GM18508 (cell line): ENCODE data around the gene TTLL11.
"Not testable (repeated sequence)": the region's sequence is repeated elsewhere in the genome, so short reads cannot be mapped to it uniquely, and the experiment has no call there.

Experiments
- ATAC-seq: cut with Tn5 transposase; IDR thresholded peaks from one replicate; pipeline ENCODE4 v1.9.1; 2021; ENCODE audit warnings: moderate number of reproducible peaks; ENCODE audit not compliant: insufficient read depth, unreplicated experiment

The TTLL11 gene

DNA sequence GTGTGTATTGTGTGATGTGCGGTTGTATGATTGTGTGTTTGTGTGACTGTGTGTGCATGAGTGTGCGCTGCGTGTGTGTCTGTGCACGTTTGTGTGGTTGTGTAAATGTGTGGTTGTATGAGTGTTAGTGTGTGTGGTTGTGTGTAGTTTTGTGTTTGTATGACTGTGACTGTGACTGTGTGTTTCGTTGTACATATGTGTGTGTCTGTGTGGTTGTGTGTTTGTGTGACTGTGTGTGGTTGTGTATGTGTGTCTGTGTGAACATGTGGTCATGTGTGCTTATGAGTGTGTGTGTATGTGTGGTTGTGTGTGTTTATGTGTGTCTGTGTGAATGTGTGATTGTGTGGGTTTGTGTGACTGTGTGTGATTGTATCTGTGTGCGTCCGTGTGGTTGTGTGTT, 197.8 kb downstream of the TTLL11 start:
- ATAC-seq = no peak

DNA sequence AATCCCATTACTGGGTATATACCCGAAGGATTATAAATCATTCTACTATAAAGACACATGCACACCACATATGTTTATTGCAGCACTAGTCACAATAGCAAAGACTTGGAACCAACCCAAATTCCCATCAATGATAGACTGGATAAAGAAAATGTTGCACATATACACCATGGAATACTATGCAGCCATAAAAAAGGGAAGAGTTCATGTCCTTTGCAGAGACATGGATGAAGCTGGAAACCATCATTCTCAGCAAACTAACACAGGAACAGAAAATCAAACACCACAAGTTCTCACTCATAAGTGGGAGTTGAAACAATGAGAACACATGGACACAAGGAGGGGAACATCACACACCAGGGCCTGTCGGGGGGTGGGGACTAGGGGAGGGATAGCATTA, 198.7 kb downstream of the TTLL11 start:
- not testable (repeated sequence) for ATAC-seq

DNA sequence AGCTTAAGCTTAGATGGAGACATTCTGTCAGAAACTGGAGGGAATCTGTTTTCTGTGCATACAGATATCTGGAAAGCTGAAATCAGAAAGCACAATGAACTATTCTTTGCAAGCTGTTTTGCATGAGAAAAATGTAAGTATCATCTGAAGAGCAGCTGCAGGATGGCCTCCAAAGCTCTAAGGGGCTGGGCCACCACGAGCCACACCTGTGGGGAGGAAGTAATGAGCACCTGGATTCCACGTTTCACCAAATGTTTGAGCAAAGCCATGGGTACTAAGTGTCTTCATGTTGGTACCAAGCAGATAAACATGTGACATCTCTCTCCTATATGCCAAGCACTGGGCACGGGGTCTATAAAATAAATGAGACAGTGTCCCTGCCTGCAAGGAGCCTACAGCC, 199.3 kb downstream of the TTLL11 start:
- no peak for ATAC-seq

DNA sequence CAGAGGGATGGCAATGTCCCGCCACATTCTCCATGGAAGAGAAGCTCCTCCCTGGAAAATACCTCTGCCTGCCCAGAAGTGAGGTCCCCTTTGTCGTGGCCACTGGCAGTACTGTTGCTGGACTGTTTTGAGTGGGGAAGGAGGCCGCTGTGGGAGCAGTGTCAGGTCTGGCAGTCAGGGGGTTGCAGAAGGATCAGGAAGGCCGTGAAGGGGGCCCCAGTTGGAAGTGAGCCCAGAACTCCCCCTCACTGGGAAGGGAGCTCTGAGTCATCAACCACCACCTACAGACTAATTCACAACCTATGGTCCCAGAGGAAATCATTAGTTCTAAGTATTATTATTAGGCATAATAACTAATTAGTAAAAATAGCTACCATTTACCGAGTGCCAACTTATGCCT, 200.4 kb downstream of the TTLL11 start:
- ATAC-seq = no peak

DNA sequence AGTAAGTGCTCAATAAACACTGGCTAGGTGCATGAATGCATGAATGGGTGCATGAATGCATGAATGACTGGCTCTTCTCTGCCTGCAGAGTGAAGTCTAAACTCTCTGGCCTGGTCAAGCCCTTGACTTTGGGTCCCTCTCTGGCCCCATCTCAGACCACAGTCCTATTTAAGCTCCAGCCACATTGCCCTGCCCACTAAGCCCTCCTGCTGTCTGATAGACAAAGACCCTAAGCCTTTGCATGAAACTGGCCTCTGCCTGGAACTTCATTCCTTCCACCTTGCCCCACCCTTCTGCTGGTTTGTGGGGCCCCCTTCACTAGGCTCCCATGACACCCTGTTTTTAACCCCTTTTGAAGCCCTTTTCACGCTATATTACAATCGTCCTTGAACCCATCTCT, 202.4 kb downstream of the TTLL11 start:
- no peak for ATAC-seq

DNA sequence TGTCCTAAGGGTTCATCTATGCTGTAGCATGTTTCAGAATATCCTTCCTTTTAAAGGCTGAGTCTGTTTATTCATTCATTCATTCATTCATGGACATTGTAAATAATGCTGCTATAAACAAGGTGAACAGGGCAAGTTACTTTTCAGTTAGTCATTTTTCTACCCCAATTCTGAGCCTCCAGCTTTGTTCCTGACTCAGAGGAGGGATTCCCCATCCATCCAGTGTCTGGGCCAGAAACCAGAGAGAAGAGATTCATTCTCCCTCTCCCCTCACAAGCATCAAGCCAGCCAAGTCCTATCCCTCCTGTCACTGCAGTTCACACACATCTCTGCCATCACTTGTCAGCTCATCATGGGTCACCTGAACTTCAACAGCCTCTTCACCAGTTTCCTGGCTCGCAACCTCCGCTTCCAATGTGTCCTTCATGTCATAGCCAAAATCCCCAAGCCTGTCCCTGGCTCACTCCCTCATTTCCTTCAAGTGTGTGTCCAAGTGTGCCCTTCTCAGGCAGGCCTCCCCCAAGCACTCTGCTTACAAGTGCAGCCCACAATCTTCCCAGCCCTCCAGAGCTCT, 203.0 kb downstream of the TTLL11 start:
- no peak for ATAC-seq

DNA sequence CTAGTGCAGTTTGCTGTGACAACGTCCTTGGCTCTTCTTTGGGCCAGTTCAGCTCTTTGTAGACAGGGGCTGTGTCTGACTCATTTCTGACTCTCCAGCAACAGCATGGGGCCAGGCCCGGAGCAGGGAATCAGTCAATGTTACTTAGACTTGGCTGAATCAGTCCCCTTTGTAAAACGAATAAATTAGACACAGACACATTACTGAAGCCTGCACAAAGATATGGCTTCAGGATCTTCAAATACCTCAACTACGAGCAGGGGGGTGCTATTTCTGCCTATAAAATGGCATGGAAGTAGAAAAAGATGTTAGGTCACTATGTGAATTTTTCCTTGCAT, 204.7 kb downstream of the TTLL11 start:
- no peak for ATAC-seq

DNA sequence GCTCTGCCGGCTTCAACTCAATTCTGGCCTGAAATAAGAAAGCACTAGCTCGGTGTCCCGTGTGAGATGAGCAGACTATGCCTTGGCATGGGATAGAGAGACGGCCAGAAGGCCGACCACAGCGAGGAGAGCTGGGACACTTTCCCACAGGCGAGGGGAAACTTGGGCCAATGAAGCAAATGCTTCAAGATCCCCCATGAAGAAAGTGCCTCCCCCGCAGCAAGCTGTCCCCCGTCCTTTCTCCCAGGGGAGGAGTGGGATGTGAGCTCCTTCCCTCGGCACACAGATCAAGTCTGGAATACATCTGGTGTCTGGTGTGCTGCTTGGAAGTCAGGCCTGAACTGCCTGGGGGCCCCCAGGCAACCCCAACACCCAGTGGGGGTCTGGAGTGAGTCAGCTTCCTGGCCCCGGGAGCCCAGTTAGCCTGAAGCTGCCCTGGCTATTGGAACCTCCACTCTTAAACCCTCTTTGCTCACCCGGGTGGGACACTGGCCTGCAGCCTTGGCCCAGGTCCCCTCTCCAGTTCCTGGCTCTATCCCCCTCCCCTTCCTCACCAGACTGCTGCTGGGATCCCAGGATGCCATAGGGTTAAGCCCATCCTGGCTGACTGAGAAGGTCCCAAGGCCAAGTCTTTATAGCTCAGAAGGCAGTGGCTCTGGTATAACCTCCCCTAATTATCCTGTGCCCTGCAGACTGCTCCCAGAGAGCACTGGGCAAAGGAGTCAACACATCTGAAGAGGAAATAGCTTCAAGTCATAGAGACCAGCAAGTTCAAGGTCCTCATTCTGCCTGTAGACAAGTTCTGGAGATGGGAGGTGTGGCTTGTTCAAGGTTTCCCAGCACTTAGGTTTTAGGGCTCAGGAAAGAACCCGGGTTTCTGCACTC, 205.3 kb downstream of the TTLL11 start:
- ATAC-seq = no peak

DNA sequence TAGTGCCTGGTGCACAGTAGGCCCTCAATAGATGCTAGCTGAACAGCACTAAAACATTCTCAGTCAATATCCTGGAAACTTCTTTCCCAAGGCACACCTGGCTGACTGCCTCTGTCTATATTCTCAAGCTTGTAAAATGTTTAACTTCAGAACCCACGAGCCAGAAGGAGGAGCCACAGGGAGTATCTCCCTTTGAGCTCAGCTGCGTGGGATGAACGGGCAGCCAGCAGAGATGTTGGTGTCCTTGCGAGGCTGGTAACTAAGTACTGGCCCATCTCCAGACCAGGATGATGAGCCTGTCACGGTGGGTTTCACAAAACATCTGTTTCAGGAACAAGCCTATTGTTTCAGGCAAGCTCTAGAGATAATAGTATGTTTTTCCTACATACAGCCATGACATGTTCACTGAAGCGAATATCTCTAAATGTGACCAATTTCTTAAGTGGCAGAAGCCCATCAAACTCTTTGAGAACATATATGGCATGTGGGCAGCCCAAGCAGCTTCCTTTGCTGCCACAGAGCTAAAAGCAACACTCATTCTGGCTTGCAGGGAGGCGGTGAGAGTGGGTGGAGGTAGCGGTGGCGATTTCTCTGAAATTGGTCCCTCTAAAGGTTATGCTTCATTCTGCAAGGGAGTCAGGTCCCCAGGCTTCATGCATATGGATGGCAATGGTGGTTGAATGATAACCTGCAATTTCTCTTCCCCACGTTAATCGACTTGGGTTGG, 206.2 kb downstream of the TTLL11 start:
- no peak for ATAC-seq

DNA sequence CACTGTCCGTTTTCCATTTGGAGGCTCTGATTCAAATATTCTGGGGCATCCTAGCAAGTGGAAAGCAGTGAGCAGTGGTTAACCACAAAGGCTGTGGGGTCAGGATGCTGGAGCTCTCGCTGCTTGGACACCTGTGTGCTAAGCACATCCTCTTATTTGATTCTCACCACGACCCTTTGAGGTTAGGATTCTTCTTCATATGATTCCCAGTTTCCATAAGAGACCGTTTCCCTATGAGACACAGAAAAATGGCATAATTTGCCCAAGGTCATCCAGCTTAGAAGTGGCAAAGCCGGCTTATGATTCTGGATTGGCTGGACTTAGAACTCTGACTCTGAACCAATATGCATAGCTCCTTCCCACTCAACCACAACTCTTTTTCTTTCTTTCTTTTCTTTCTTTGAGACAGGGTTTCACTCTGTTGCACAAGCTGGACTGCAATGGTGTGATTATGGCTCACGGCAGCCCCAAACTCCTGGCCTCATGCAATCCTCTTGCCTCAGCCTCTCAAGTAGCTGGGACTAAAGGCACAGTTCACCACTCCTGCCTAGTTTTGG, 207.7 kb downstream of the TTLL11 start:
- no peak for ATAC-seq

DNA sequence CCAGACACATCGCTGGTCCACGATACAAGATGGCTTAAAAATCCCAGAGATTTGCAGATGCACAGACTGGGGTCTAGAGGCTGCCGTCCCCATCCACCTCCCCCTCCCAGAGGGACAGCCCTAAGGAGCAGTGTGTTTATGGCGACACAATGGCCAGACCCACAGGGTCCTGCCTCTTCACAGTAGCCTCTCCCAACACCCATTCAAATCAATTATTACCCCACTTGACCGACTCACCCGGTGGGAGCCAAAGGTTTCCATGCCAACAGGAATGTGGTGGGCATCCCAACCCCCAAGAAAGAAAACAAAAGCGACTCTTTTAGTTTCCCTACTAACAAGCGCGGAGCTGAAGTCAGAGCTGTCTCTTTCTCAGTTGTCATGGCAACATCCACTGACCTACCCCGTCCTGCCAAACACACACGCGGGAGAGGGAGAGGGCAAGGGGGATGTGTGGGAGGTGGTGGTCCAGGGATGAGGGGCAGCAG, 209.0 kb downstream of the TTLL11 start:
- ATAC-seq = no peak

DNA sequence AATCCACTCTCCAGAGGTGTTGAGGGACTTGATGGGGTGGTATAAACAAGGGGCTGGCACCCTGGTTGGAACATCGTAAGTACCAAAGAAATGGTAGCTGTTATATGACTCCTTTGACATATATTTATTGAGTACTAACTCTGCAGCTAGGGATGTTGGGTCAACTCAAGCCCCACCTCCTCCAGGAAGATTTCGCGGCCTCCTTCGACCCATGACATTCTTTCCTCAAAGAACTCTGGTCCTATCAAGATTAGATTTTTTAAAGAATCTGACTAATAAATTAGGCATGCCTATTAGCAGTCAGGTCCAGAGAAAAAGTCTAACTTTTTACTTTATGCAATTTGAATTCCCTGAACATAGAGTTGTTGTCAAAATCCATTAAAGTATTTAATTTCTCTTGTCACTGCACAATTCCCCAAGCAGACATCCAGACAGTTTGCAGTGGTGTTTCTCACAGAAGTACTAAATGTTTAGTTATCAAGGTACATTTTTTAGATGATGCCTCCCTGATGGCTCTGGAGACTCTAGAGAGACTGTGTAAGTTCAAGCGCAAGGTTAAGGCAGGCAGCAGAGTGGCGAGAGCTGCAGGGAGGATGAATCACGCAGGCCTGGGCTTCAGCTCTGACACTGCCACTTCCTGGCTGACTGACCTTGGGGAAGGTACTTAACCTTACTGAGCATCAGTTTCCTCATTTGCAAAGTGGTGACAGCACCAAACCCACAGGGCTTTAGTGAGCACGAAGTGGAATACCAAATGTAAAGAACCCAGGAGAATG, 209.6 kb downstream of the TTLL11 start:
- ATAC-seq = no peak

DNA sequence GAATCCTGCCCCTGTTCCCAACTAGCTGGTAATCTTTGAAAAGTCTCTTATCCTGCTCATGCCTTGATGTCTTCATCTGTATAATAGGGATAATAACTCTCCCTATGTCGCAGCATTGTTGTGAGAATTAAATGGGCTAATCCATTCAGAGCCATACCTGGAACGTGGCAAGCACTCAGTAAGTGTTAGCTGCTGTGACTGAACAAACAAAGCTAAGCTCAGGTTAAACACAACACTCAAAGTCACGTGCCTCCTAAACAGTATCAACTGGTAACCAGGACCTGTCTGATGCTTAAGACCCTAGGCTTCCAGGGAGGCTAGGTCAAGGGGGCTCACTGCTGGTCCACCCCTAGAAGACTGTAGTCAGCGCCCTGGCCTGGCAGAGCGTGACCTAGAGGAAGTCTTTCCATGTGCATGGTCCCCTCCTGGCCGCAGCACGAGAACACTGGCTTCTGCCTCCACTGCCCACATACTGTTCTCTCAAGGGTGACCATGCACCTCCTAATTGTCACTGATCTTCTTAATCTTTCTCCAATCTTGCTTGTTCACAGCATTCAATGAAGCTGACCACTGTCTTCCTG, 211.1 kb downstream of the TTLL11 start:
- ATAC-seq = no peak

DNA sequence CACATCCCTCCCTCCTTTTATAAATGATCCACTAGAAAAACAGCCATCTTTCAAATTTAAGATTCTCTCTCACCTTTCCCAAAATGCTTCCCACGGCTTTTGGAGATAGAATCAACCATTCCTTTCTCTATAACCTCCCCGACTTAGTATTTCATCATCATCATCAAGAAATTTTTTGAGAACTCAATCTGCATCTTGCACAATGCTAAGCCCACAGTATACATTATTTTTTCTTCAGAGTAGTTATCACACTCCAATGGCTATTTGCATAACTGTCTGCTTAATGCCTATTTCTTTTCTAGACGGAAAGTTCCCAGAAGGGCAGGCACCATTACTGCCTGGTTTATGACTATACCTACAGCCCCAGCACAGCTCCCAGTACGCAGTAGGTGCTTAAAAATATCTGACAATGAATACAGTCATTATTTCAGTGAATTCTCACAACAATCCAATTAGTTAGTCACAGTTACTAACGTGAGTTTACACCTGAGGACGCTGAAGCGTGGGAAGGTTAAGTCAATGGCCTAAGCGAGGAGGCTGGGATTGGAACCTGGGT, 212.7 kb downstream of the TTLL11 start:
- no peak for ATAC-seq

DNA sequence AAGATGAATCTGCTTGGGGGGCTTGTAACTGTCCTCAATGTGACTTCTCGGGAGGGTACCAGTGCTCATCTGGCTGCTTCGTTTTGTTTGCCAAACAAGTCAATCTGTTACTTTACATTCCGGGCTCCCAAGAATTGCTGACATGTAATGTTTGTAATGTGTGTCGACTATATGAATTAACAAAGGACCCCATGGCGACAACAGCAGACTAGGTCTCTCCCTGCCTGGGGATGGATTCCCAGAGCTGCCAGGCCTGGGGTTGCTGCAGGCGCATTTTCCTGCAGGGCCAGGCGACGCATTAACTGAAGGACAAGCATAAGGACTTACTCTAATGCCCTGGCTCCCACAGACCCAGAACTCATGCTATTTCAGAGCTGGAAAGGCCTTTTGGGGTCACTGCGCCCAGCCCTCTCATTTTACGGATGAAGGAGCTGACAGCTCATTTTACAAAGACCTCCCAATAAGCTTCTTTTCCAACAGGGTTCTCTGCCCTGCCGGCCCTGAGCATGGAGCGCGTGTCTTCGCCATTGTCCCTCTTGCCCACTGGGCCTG, 214.8 kb downstream of the TTLL11 start:
- no peak for ATAC-seq

DNA sequence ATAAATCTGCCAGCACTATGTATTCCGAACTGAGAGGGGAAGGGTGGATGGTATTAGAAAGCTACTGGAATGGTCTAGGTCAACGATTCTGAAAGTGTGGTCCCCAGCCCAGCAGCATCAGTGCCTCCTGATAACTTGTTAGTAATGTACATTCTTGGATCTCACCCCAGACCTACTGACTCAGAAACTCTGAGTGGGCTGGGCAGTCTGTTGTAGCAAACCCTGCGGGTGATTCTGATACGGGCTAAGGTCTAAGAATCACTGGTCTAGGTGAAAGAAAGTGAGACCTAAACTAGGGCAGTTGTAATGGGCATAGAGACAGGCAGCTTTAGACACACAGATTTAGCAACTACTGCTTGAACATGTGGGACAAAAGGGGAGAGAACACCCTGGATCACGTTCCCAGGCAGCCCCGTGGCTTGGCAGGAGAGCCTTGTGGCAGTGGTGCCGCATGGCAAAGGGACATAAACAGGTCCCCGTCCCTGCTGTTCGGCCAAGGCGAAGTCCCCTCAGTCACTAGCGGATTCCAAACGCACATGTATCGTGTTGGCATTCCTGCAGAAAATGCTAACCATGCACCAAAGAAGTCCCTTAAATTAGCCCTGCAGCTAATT, 216.3 kb downstream of the TTLL11 start:
- ATAC-seq = no peak

DNA sequence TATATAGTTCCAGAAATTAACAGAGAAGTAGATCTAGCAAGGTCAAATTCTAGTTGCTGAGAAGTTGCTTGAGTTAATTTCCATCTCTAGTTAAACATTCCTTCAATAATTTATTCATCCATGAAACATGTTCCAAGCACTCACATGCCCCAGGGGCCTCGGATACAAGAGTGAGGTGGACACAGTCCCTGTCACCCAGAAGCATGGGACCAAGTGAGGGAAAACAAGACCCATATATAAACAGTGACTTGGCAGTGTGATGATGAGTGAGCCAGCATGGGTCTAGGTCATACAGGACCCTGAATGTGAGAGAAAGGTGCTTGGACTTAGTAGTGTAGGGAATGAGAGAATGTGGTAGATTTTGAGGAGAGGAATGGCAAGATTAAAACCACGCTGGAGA, 216.9 kb downstream of the TTLL11 start:
- ATAC-seq = no peak

DNA sequence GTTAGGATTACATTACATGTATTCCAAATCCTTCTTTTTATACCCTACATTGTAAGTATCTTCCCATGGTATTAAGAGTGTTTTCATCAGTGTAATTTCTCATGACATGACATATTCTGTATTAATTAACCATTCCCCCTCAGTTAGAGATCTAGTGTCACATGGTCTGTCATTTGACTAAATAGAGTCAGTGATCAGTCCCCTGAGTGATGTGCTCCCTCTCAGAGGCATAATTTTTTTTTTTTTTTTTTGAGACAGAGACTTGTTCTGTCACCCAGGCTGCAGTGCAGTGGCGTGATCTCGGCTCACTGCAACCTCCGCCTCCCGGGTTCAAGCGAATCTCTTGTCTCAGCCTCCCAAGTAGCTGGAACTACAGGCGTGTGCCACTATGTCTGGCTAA, 218.6 kb downstream of the TTLL11 start:
- ATAC-seq = no peak

DNA sequence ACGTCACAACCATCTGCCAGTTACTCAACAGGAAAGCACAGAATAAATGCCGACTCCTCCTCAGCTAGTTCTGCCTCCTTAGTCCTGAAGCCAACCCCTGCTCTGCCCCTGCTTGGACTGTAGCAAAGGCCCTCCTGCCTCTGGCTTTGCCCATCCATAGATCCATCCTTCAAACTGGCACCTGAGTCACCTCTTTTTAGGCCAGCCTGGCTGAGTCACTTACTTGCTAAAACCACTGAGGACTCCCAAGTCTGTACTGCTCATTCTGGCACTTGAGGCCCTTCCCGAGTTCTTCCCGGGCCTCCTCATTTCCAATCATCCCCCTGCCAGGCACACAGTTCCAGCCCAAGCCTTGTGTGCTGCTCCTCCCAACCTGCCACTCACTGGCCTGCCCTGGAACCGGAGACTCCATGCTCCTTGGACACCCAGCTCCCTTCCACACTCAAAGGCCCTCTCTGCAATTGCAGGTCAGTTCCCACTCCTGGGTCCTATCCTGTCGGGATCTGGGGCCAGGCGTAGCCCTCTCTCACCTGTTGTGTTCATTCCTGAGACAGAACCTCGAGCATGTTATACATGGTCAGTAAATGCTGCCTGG, 221.6 kb downstream of the TTLL11 start:
- ATAC-seq = no peak
